GM12878 (cell line): Measurements from ENCODE around the gene PLCXD1. TPM values are rescaled to one million over a fixed set of nuclear protein-coding genes. Genes with fewer than 3 reads are reported as not detected.
"Not testable (repeated sequence)": the region's sequence is repeated elsewhere in the genome, so short reads cannot be mapped to it uniquely, and the experiment has no call there.

ENCODE experiments used
- ATAC-seq: fragments of 200-7000 bp; cut with Tn5 transposase; 3 replicates; pipeline ENCODE4 v1.9.1; 2020; ENCODE audit warnings: mild to moderate bottlenecking, moderate library complexity
- BruUV-seq: library from RNA; stranded (reverse); fragments of 400-500 nt; replicated peaks from 2 replicates; lab custom pipeline; 2021; lab: Mats Ljungman, UMichigan
- CTCF ChIA-PET: fragments of 300-600 bp; sonication (Branson Sonifier 250); formaldehyde crosslinking; extraction: SDS; loops from one replicate; lab custom pipeline; 2021; ENCODE audit warnings: inconsistent platforms; lab: Yijun Ruan, JAX
- POLR2A ChIA-PET: fragments of 350-600 bp; formaldehyde crosslinking; extraction: SDS; loops from one replicate; lab custom pipeline; 2021; ENCODE audit warnings: inconsistent platforms; lab: Charles Lee
- RAD21 ChIA-PET: fragments of 300-600 bp; sonication (Branson Sonifier 250); formaldehyde crosslinking; loops from one replicate; lab custom pipeline; 2023; ENCODE audit warnings: antibody characterized with exemption; ENCODE audit not compliant: unreplicated experiment; lab: Charles Lee
- SMC1A ChIA-PET: fragments of 300-600 bp; sonication (Branson Sonifier 250); formaldehyde crosslinking; loops from one replicate; lab custom pipeline; 2023; ENCODE audit not compliant: unreplicated experiment, uncharacterized antibody; lab: Charles Lee
- DNase-seq: peaks from one replicate; pipeline ENCODE4 v3.0.0-alpha.2; 2011; ENCODE audit warnings: low read depth, low spot score
- FAIRE-seq: peaks from 3 replicates; lab custom pipeline; 2011; peaks lifted over from hg19 to GRCh38; lab: Jason Lieb, UNC
- H2AFZ ChIP-seq: 2 replicates; pipeline ENCODE4 v1.6.0; 2011; ENCODE audit warnings: low read depth, low read length, control low read depth; ENCODE audit not compliant: control insufficient read depth
- H3K27ac ChIP-seq: 2 replicates; pipeline ENCODE4 v1.5.1; 2011; ENCODE audit warnings: control low read depth; ENCODE audit not compliant: control insufficient read depth, insufficient read depth
- H3K27me3 ChIP-seq, 2 experiments: replicated peaks in 1 of 2; 2 replicates each; pipeline versions ENCODE4 v1.6.0 to v1.6.1; 2011; ENCODE audit warnings: low read length in 1 of 2; ENCODE audit not compliant: control insufficient read depth in 2 of 2, insufficient read depth in 2 of 2
- H3K36me3 ChIP-seq, 2 experiments: 2 replicates each; pipeline ENCODE4 v1.5.1; 2011; ENCODE audit warnings: low read length in 1 of 2; ENCODE audit not compliant: control insufficient read depth in 2 of 2, insufficient read depth in 2 of 2
- H3K4me1 ChIP-seq: 2 replicates; pipeline ENCODE4 v1.6.1; 2011; ENCODE audit warnings: mild to moderate bottlenecking, low read length, moderate library complexity, mixed read lengths; ENCODE audit not compliant: control insufficient read depth, insufficient read depth
- H3K4me2 ChIP-seq: 2 replicates; pipeline ENCODE4 v1.6.0; 2011; ENCODE audit warnings: control low read depth; ENCODE audit not compliant: control insufficient read depth, insufficient read depth
- H3K4me3 ChIP-seq: fragments of 200-600 bp; sonication (generic); 2 replicates; pipeline ENCODE4 v1.5.1; 2016
- H3K79me2 ChIP-seq: 2 replicates; pipeline ENCODE4 v1.6.0; 2011; ENCODE audit warnings: low read length; ENCODE audit not compliant: control insufficient read depth, insufficient read depth
- H3K9ac ChIP-seq: 2 replicates; pipeline ENCODE4 v1.8.0; 2011; ENCODE audit warnings: low read length, control low read depth, mixed read lengths; ENCODE audit not compliant: control insufficient read depth, insufficient read depth
- H3K9me3 ChIP-seq: replicated peaks from 3 replicates; pipeline ENCODE4 v1.5.1; 2011; ENCODE audit warnings: mild to moderate bottlenecking, low read length; ENCODE audit not compliant: control insufficient read depth, insufficient read depth
- H4K20me1 ChIP-seq: 2 replicates; pipeline ENCODE4 v1.6.0; 2011; ENCODE audit not compliant: control insufficient read depth, insufficient read depth
- CBX5 ChIP-seq: sonication (generic); IDR thresholded peaks from 2 replicates; pipeline ENCODE4 v1.6.1; 2016; ENCODE audit warnings: low read depth, moderate library complexity, mild to moderate bottlenecking, inconsistent platforms
- CHD1 ChIP-seq: IDR thresholded peaks from 2 replicates; pipeline ENCODE4 v1.6.1; 2012; ENCODE audit warnings: low read depth, low read length, improper control_type of control experiment
- HCFC1 ChIP-seq: fragments of 150-350 bp; IDR thresholded peaks from 2 replicates; pipeline ENCODE4 v1.6.1; 2014; ENCODE audit warnings: low read length
- HDAC6 ChIP-seq: fragments of 200-600 bp; sonication (generic); IDR thresholded peaks from one replicate; pipeline ENCODE4 v1.8.0; 2017; ENCODE audit warnings: antibody characterized with exemption; ENCODE audit not compliant: unreplicated experiment
- IKZF2 ChIP-seq, 2 experiments: fragments of 450-650 bp; IDR thresholded peaks; 2 replicates each; pipeline ENCODE4 v1.6.1; 2017; ENCODE audit warnings: mild to moderate bottlenecking in 2 of 2, moderate library complexity in 2 of 2
- KDM1A ChIP-seq: fragments of 200-600 bp; sonication (generic); IDR thresholded peaks from 2 replicates; pipeline ENCODE4 v1.6.1; 2016; ENCODE audit warnings: borderline replicate concordance
- PML ChIP-seq: IDR thresholded peaks from 2 replicates; pipeline ENCODE4 v1.6.1; 2012; ENCODE audit warnings: low read length, inconsistent platforms
- RB1 ChIP-seq: fragments of 450-650 bp; formaldehyde crosslinking; IDR thresholded peaks from 2 replicates; pipeline ENCODE4 v1.6.1; 2017; ENCODE audit warnings: mild to moderate bottlenecking, borderline replicate concordance
- RBBP5 ChIP-seq: fragments of 200-600 bp; sonication (generic); conservative IDR thresholded peaks from 2 replicates; pipeline ENCODE4 v1.6.1; 2016
- SMAD5 ChIP-seq: IDR thresholded peaks from 2 replicates; pipeline ENCODE4 v1.6.1; 2016; ENCODE audit warnings: antibody characterized with exemption, low read depth
- SUZ12 ChIP-seq: fragments of 200-600 bp; sonication (generic); IDR thresholded peaks from one replicate; pipeline ENCODE4 v1.6.1; 2018; ENCODE audit warnings: antibody characterized with exemption, mild to moderate bottlenecking; ENCODE audit not compliant: unreplicated experiment
- TAF1 ChIP-seq: IDR thresholded peaks from 2 replicates; pipeline ENCODE4 v1.6.1; 2011; ENCODE audit warnings: mild to moderate bottlenecking, low read depth, low read length, borderline replicate concordance
- ZZZ3 ChIP-seq: IDR thresholded peaks from 2 replicates; pipeline ENCODE4 v1.6.1; 2011; ENCODE audit warnings: low read depth; ENCODE audit not compliant: control insufficient read depth, insufficient read length
- WGBS: methylation state at CpG from one replicate; pipeline ENCODE4 v1.1.6; 2016; ENCODE audit warnings: low lambda C conversion rate; ENCODE audit not compliant: insufficient replicate concordance, insufficient coverage; ENCODE audit errors: missing lambda C conversion rate; 5-methylcytosine and 5-hydroxymethylcytosine counted together
- in situ Hi-C: fragments of 300-500 bp; cut with MboI; formaldehyde crosslinking; loops from 9 replicates; pipeline ENCODE4 v1.14.3; 2018; ENCODE audit warnings: mixed read lengths
- intact Hi-C: fragments of 100-400 bp; cut with micrococcal nuclease; formaldehyde crosslinking; loops from one replicate; pipeline ENCODE4 v1.14.2; 2022; ENCODE audit not compliant: unreplicated experiment
- polyA plus RNA-seq, 11 experiments: library from polyadenylated mRNA; depleted of rRNA in 4 of 11; unstranded in 6 of 11; stranded (reverse) in 5 of 11; fragments of >200 nt; fragmentation: Nextera tagmentation in 4 of 11; fragmentation: Illumina TruSeq in 1 of 11; extraction: Ambion mirVana in 4 of 11; extraction: Trizol in 1 of 11; gene quantifications; 1 replicate in 1 of 11; 2 replicates in 10 of 11; pipeline versions ENCODE4 v1.2.1 to v1.2.3, GENCODE V29; 2011 to 2016; ENCODE audit warnings: inconsistent platforms in 2 of 11, missing spikeins in 2 of 11, low read depth in 1 of 11
- total RNA-seq, 4 experiments: library from RNA; depleted of rRNA in 3 of 4; stranded (reverse); fragments of >200 nt in 3 of 4; fragmentation: Illumina TruSeq in 1 of 4; extraction: Trizol in 1 of 4; gene quantifications; 2 replicates each; pipeline versions ENCODE4 v1.2.1 to v1.2.3, GENCODE V29; 2013 to 2021
- TF ChIP-seq, protein P1 (sequence below): IDR thresholded peaks from 2 replicates; pipeline ENCODE4 v1.6.1; 2012; ENCODE audit warnings: low read depth, low read length, improper control_type of control experiment
- TF ChIP-seq, protein P2 (sequence below): fragments of 450-650 bp; IDR thresholded peaks from 2 replicates; pipeline ENCODE4 v1.6.1; 2017; ENCODE audit warnings: mild to moderate bottlenecking, moderate library complexity

The PLCXD1 gene
- total and polyA plus RNA-seq, 10 of the 15 experiments (the other 5 are each of a cell fraction or from before 2014, with no cell fraction given), result 2.4 to 49.7 (median 18.0) TPM

DNA sequence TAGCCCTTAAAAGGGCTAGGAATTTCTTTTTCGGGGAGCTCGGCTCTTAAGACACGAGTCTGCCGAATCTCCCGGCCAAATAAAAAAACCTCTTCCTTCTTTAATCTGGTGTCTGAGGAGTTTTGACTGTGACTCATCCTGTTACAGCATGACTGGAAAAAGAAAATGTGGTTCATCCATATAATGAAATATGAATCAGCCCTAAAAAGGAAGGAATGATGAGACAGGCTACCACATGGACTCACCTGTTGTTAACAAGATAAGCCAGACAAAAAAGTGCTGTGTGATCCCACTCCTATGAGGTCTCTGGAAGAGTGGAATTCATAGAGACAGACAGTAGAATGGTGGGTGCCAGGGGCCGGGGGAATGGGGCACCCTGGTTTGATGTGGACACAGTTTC is 45.0 kb upstream of the PLCXD1 start:
- POLR2A ChIA-PET, result not testable (repeated sequence)

DNA sequence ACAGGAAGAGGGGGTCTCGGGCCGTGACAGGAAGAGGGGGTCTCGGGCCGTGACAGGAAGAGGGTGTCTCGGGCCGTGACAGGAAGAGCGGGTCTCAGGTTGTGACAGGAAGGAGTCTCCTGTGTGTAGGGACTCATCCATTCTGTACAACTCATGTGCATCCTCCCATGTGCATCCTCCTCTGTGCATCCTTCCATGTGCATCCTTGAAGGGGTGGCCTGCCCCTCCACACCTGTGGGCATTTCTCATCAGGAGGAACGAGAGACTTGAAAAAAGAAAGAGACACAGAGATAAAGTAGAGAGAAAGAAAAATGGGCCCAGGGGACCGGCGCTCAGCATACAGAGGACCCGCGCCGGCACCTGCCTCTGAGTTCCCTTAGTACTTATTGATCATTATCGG is 30.2 kb upstream of the PLCXD1 start:
- Histone ChIP-seq H3K27me3 (no peaks in the 10 kb centered on the region), H3K4me1 (no peaks in the 10 kb centered on the region), H2AFZ (no peak overlapping the region), H3K27ac (no peak overlapping the region), H3K4me3 (no peak overlapping the region), H3K36me3 (no peaks in the 10 kb centered on the region), H3K79me2 (no peaks in the 10 kb centered on the region), H3K4me2 (no peak overlapping the region), H3K9me3 (no peaks in the 10 kb centered on the region; the same call in 2 of the 3 replicates), H4K20me1 (no peaks in the 10 kb centered on the region), H3K9ac (no peak overlapping the region)
- POLR2A ChIA-PET, result no interaction called here
- BruUV-seq, result no TSS peak
- DNase-seq (no peak), ATAC-seq (no peak; the same call in 2 of the 3 replicates), FAIRE-seq (no peak)
- CTCF ChIA-PET, result no interaction called here
- SMC1A ChIA-PET, result no interaction called here
- in situ Hi-C loops, result no loop called here
- intact Hi-C loops, result no loop called here
- 91% methylated on average over 6 of the region's 14 CpGs for WGBS
- RAD21 ChIA-PET, result no interaction called here
- TF ChIP-seq, protein P1, sequence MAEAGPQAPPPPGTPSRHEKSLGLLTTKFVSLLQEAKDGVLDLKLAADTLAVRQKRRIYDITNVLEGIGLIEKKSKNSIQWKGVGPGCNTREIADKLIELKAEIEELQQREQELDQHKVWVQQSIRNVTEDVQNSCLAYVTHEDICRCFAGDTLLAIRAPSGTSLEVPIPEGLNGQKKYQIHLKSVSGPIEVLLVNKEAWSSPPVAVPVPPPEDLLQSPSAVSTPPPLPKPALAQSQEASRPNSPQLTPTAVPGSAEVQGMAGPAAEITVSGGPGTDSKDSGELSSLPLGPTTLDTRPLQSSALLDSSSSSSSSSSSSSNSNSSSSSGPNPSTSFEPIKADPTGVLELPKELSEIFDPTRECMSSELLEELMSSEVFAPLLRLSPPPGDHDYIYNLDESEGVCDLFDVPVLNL, result no peak
- TF ChIP-seq ZZZ3 (no peak), KDM1A (no peak), RBBP5 (no peak), HCFC1 (no peak), IKZF2 (IDR thresholded peaks at IDR 0.05) (no peak), SMAD5 (no peak), CBX5 (no peak), CHD1 (no peak), HDAC6 (no peak), PML (no peak), TAF1 (no peak), SUZ12 (no peak), RB1 (no peak)
- TF ChIP-seq, protein P2, sequence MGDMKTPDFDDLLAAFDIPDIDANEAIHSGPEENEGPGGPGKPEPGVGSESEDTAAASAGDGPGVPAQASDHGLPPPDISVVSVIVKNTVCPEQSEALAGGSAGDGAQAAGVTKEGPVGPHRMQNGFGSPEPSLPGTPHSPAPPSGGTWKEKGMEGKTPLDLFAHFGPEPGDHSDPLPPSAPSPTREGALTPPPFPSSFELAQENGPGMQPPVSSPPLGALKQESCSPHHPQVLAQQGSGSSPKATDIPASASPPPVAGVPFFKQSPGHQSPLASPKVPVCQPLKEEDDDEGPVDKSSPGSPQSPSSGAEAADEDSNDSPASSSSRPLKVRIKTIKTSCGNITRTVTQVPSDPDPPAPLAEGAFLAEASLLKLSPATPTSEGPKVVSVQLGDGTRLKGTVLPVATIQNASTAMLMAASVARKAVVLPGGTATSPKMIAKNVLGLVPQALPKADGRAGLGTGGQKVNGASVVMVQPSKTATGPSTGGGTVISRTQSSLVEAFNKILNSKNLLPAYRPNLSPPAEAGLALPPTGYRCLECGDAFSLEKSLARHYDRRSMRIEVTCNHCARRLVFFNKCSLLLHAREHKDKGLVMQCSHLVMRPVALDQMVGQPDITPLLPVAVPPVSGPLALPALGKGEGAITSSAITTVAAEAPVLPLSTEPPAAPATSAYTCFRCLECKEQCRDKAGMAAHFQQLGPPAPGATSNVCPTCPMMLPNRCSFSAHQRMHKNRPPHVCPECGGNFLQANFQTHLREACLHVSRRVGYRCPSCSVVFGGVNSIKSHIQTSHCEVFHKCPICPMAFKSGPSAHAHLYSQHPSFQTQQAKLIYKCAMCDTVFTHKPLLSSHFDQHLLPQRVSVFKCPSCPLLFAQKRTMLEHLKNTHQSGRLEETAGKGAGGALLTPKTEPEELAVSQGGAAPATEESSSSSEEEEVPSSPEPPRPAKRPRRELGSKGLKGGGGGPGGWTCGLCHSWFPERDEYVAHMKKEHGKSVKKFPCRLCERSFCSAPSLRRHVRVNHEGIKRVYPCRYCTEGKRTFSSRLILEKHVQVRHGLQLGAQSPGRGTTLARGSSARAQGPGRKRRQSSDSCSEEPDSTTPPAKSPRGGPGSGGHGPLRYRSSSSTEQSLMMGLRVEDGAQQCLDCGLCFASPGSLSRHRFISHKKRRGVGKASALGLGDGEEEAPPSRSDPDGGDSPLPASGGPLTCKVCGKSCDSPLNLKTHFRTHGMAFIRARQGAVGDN, result no peak

More for the DNA sequence above, 45.0 kb upstream of the PLCXD1 start:
- H3K9ac ChIP-seq, RAD21 ChIA-PET, H3K79me2 ChIP-seq, BruUV-seq, FAIRE-seq, H3K27ac ChIP-seq, H3K4me2 ChIP-seq, H4K20me1 ChIP-seq, H3K4me3 ChIP-seq, H2AFZ ChIP-seq, SMC1A ChIA-PET, in situ Hi-C loops, intact Hi-C loops, DNase-seq, ATAC-seq, H3K4me1 ChIP-seq, CTCF ChIA-PET, H3K36me3 ChIP-seq, H3K27me3 ChIP-seq, H3K9me3 ChIP-seq: not testable (repeated sequence)
- WGBS, result no CpG with 5 or more reads among the region's 6 CpGs
